Chondrocyte (in vitro differentiated cells): Measurements from ENCODE around the gene TRMT1L. TPM values are rescaled to one million over a fixed set of nuclear protein-coding genes. Genes with fewer than 3 reads are reported as not detected.
"Not testable (repeated sequence)": the region's sequence is repeated elsewhere in the genome, so short reads cannot be mapped to it uniquely, and the experiment has no call there.

ENCODE experiments used
- DNase-seq: peaks from one replicate; pipeline ENCODE4 v3.0.0; 2021; ENCODE audit warnings: mixed read lengths, low spot score
- H3K27ac Mint-ChIP-seq: one replicate; pipeline ENCODE4 v1.8.0; 2021; ENCODE audit warnings: mild to moderate bottlenecking, moderate library complexity, mixed read lengths; ENCODE audit not compliant: unreplicated experiment
- H3K27me3 Mint-ChIP-seq: 2 replicates; pipeline ENCODE4 v1.8.0; 2021; ENCODE audit warnings: low read depth, mixed read lengths
- H3K36me3 Mint-ChIP-seq: 2 replicates; pipeline ENCODE4 v1.8.0; 2021; ENCODE audit warnings: low read depth, mixed read lengths
- H3K4me1 Mint-ChIP-seq: 2 replicates; pipeline ENCODE4 v1.8.0; 2021; ENCODE audit warnings: low read depth, mild to moderate bottlenecking, mixed read lengths
- H3K4me3 Mint-ChIP-seq: one replicate; pipeline ENCODE4 v1.8.0; 2021; ENCODE audit warnings: mild to moderate bottlenecking, moderate library complexity, mixed read lengths; ENCODE audit not compliant: unreplicated experiment
- H3K9me3 Mint-ChIP-seq: 2 replicates; pipeline ENCODE4 v1.8.0; 2021; ENCODE audit warnings: low read depth, mixed read lengths
- long read RNA-seq: library from polyadenylated mRNA; stranded (forward); transcript quantifications from one replicate; pipeline ENCODE4 v2.0.0, GENCODE V29; 2021
- total RNA-seq: library from RNA; stranded (reverse); gene quantifications from 3 replicates; pipeline ENCODE4 v1.2.1, GENCODE V29; 2021
- TF ChIP-seq, protein P1 (sequence below): fragments of 200-600 bp; sonication (generic); IDR thresholded peaks from 2 replicates; pipeline ENCODE4 v1.5.0; 2021; ENCODE audit warnings: antibody characterized with exemption, mild to moderate bottlenecking, moderate library complexity

Gene TRMT1L, protein sequence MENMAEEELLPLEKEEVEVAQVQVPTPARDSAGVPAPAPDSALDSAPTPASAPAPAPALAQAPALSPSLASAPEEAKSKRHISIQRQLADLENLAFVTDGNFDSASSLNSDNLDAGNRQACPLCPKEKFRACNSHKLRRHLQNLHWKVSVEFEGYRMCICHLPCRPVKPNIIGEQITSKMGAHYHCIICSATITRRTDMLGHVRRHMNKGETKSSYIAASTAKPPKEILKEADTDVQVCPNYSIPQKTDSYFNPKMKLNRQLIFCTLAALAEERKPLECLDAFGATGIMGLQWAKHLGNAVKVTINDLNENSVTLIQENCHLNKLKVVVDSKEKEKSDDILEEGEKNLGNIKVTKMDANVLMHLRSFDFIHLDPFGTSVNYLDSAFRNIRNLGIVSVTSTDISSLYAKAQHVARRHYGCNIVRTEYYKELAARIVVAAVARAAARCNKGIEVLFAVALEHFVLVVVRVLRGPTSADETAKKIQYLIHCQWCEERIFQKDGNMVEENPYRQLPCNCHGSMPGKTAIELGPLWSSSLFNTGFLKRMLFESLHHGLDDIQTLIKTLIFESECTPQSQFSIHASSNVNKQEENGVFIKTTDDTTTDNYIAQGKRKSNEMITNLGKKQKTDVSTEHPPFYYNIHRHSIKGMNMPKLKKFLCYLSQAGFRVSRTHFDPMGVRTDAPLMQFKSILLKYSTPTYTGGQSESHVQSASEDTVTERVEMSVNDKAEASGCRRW
- total RNA-seq = 10.9 to 21.0 TPM (median 12.6 TPM) in 3 replicates
- long read RNA-seq, full-length matches to known transcripts = 19 of 23 reads
- long read RNA-seq, partial matches to known transcripts = 2 of 23 reads
- long read RNA-seq, other reads (novel, unspliced or antisense) = 2 of 23 reads

GRCh38 chr1:185156854-185157598 lies at the start of gene TRMT1L, which contains the start of gene SWT1:
Gene TRMT1L (minus strand): TSS chr1:185156953. CDS start chr1:185156712, 241 bp downstream.
Gene SWT1 (plus strand): TSS chr1:185157167. CDS start chr1:185160842, 3,675 bp downstream.
- H3K27ac Mint-ChIP-seq = peak within 1 kb of the TSS; percentile 99
- no peaks in the 10 kb centered on the region for H3K9me3 Mint-ChIP-seq
- peaks cover 4% of the 10 kb centered on the region for H3K36me3 Mint-ChIP-seq
- peaks cover 33% of the 10 kb centered on the region for H3K4me1 Mint-ChIP-seq
- peak; percentile 100 for DNase-seq
- TF ChIP-seq, protein P1, sequence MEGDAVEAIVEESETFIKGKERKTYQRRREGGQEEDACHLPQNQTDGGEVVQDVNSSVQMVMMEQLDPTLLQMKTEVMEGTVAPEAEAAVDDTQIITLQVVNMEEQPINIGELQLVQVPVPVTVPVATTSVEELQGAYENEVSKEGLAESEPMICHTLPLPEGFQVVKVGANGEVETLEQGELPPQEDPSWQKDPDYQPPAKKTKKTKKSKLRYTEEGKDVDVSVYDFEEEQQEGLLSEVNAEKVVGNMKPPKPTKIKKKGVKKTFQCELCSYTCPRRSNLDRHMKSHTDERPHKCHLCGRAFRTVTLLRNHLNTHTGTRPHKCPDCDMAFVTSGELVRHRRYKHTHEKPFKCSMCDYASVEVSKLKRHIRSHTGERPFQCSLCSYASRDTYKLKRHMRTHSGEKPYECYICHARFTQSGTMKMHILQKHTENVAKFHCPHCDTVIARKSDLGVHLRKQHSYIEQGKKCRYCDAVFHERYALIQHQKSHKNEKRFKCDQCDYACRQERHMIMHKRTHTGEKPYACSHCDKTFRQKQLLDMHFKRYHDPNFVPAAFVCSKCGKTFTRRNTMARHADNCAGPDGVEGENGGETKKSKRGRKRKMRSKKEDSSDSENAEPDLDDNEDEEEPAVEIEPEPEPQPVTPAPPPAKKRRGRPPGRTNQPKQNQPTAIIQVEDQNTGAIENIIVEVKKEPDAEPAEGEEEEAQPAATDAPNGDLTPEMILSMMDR = no peak
- H3K4me3 Mint-ChIP-seq = peak within 1 kb of the TSS; percentile 78
- no peaks in the 10 kb centered on the region for H3K27me3 Mint-ChIP-seq

GRCh38 chr1:185200889-185201288 lies 44.1 kb upstream of the TRMT1L start:
- DNase-seq = no peak
- Mint-ChIP-seq H3K4me3 (no peak overlapping the region), H3K27me3 (no peaks in the 10 kb centered on the region), H3K9me3 (peaks cover 20% of the 10 kb centered on the region), H3K27ac (no peak overlapping the region), H3K36me3 (peaks cover 30% of the 10 kb centered on the region), H3K4me1 (no peaks in the 10 kb centered on the region)
- TF ChIP-seq, protein P1 = no peak

- not testable (repeated sequence) for H3K4me1 Mint-ChIP-seq, H3K4me3 Mint-ChIP-seq, H3K27me3 Mint-ChIP-seq, H3K27ac Mint-ChIP-seq, DNase-seq
- Mint-ChIP-seq H3K9me3 (peaks cover 23% of the 10 kb centered on the region), H3K36me3 (peaks cover 33% of the 10 kb centered on the region)
Observed at GRCh38 chr1:185198712-185199111, 42.0 kb upstream of the TRMT1L start.

DNA sequence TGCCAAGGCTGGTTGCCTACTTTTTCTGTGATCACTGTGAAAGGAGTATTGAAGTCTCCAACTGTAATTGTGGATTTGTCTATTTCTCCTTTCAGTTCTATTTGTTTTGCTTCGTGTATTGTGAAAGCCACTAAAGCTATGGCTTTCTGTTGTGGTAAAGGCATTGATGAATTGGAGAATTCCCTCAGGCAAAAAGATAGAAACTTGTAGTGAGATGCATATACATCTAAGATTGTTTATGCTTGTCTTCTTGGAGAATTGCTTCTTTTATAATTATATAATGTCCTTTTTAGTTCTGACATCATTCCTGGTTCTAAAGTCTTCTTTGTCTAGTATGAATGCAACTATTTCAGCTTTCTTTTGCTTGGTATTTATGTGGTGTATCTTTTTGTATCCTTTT lies 37.0 kb upstream of the TRMT1L start:
- TF ChIP-seq, protein P1 = no peak
- no peak for DNase-seq
- Mint-ChIP-seq H3K27me3 (no peaks in the 10 kb centered on the region), H3K4me1 (no peaks in the 10 kb centered on the region), H3K36me3 (peaks cover 28% of the 10 kb centered on the region), H3K9me3 (peaks cover 16% of the 10 kb centered on the region), H3K4me3 (no peak overlapping the region), H3K27ac (no peak overlapping the region)

DNA sequence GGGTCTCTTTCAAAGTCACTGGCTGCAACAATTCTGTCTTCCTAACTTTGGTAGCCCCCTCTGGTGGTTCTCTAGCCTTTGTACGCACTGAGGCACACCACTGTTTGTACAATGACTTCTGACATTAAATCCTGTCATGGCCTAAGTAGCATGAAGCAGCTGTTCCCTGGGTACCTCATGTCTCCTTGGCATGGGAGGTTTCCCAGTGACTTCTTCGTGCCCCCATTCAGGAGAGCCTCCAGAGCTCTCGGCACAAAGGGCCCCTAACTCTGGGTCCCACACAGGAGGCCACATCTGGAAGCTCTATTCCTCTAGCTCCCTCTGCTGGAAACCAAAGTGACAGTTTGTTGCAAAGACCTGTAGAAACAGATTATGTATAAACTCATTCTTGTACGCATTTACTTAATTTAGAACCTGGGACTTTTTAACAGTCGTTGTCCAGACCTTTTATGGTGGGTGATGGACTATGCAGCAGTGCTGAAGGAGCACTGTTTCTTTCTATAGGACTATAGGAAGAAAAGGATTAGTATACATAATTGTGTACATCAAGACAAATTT lies 13.6 kb upstream of the TRMT1L start:
- H3K4me3 Mint-ChIP-seq = no peak overlapping the region
- TF ChIP-seq, protein P1 = peak; percentile 94
- peak overlapping the region; percentile 61 for H3K27ac Mint-ChIP-seq
- no peaks in the 10 kb centered on the region for H3K4me1 Mint-ChIP-seq
- peaks cover 5% of the 10 kb centered on the region for H3K36me3 Mint-ChIP-seq
- H3K9me3 Mint-ChIP-seq = no peaks in the 10 kb centered on the region
- no peak for DNase-seq
- no peaks in the 10 kb centered on the region for H3K27me3 Mint-ChIP-seq
